Activated CD4-positive, alpha-beta memory T cell treated with anti-CD3 and anti-CD28 coated beads for 36 hours (primary cell): ENCODE data around the gene ECE1. TPM values are rescaled to one million over a fixed set of nuclear protein-coding genes. Genes with fewer than 3 reads are reported as not detected.

ENCODE experiments used
- CTCF ChIA-PET: fragments of 350-600 bp; sonication (Branson Sonifier 250); formaldehyde crosslinking; loops from one replicate; lab custom pipeline; 2021; ENCODE audit warnings: antibody characterized with exemption, inconsistent platforms; lab: Charles Lee
- POLR2A ChIA-PET: fragments of 350-600 bp; sonication (Branson Sonifier 250); formaldehyde crosslinking; loops from one replicate; lab custom pipeline; 2021; ENCODE audit warnings: antibody characterized with exemption; lab: Charles Lee
- DNase-seq: peaks from one replicate; pipeline ENCODE4 v3.0.0-alpha.2; 2020
- H3K27ac Mint-ChIP-seq: one replicate; pipeline ENCODE4 v1.8.0; 2021; ENCODE audit warnings: mixed read lengths
- H3K27me3 Mint-ChIP-seq: one replicate; pipeline ENCODE4 v1.8.0; 2021; ENCODE audit warnings: mixed read lengths
- H3K36me3 Mint-ChIP-seq: one replicate; pipeline ENCODE4 v1.8.0; 2021; ENCODE audit warnings: mixed read lengths
- H3K4me1 Mint-ChIP-seq: one replicate; pipeline ENCODE4 v1.8.0; 2021; ENCODE audit warnings: low read depth, mixed read lengths
- H3K4me3 Mint-ChIP-seq: one replicate; pipeline ENCODE4 v1.8.0; 2021; ENCODE audit warnings: mild to moderate bottlenecking, mixed read lengths
- H3K9me3 Mint-ChIP-seq: one replicate; pipeline ENCODE4 v1.8.0; 2021; ENCODE audit warnings: mixed read lengths
- intact Hi-C: fragments of 100-400 bp; cut with micrococcal nuclease; formaldehyde crosslinking; loops from one replicate; pipeline ENCODE4 v1.15.1; 2023
- total RNA-seq, 2 experiments: library from RNA; stranded (reverse); gene quantifications; one replicate each; pipeline ENCODE4 v1.2.3, GENCODE V29; 2021

ECE1 gene
- total RNA-seq, 2 experiments from 2014 or later, result 137 to 144 TPM

- peaks cover 31% of the 10 kb centered on the region for H3K36me3 Mint-ChIP-seq
- H3K4me1 Mint-ChIP-seq, result peaks cover 81% of the 10 kb centered on the region
- ChIA-PET CTCF (interaction anchor here (1.1 to 6.7 kb wide), 10 partner anchors 11 to 93 kb away, joined by 4 to 83 read pairs (median 10); partner anchors contain the start of gene ECE1), POLR2A (interaction anchor here (0.8 to 4.4 kb wide), 11 partner anchors 9 to 73 kb away, joined by 3 to 84 read pairs (median 4); no protein-coding TSS in a partner anchor)
- no peaks in the 10 kb centered on the region for H3K27me3 Mint-ChIP-seq
- no peaks in the 10 kb centered on the region for H3K9me3 Mint-ChIP-seq
- peak overlapping the region; percentile 45 for H3K4me3 Mint-ChIP-seq
- peak; percentile 90 for DNase-seq
- peak overlapping the region; percentile 90 for H3K27ac Mint-ChIP-seq
- intact Hi-C loops, result loop anchor here (1.0 kb wide), 4 partner anchors 10 to 66 kb away; no protein-coding TSS in a partner anchor
These were observed 34.3 kb upstream of the ECE1 start for GRCh38 chr1:21324368-21325141.

GRCh38 chr1:21323091-21323490 is 32.8 kb upstream of the ECE1 start:
- Mint-ChIP-seq H3K27ac (peak overlapping the region; percentile 90), H3K4me1 (peaks cover 67% of the 10 kb centered on the region), H3K36me3 (peaks cover 19% of the 10 kb centered on the region), H3K9me3 (no peaks in the 10 kb centered on the region), H3K4me3 (no peak overlapping the region), H3K27me3 (no peaks in the 10 kb centered on the region)
- ChIA-PET POLR2A (interaction anchor here (1.4 to 4.4 kb wide), 5 partner anchors 10 to 29 kb away, joined by 8 to 84 read pairs (median 20); no protein-coding TSS in a partner anchor), CTCF (interaction anchor here (1.0 to 6.7 kb wide), 6 partner anchors 12 to 91 kb away, joined by 3 to 83 read pairs (median 21); no protein-coding TSS in a partner anchor)
- intact Hi-C loops, result no loop called here
- no peak for DNase-seq

- Mint-ChIP-seq H3K27me3 (no peaks in the 10 kb centered on the region), H3K27ac (peak overlapping the region; percentile 65), H3K9me3 (no peaks in the 10 kb centered on the region), H3K4me3 (peak overlapping the region; percentile 16), H3K36me3 (peaks cover 22% of the 10 kb centered on the region), H3K4me1 (peaks cover 67% of the 10 kb centered on the region)
- ChIA-PET CTCF (interaction anchor here (1.0 to 6.7 kb wide), 4 partner anchors 13 to 68 kb away, joined by 3 to 83 read pairs (median 32); no protein-coding TSS in a partner anchor), POLR2A (interaction anchor here (1.4 to 4.4 kb wide), 3 partner anchors 11 to 28 kb away, joined by 8 to 22 read pairs (median 18); no protein-coding TSS in a partner anchor)
- DNase-seq, result no peak
- intact Hi-C loops, result no loop called here
These were observed 32.4 kb upstream of the ECE1 start for GRCh38 chr1:21322681-21323016.

- H3K4me1 Mint-ChIP-seq, result peaks cover 62% of the 10 kb centered on the region
- no peak for DNase-seq
These were observed 31.9 kb upstream of the ECE1 start for GRCh38 chr1:21321963-21322680.

GRCh38 chr1:21320410-21321108 is 30.3 kb upstream of the ECE1 start:
- H3K27ac Mint-ChIP-seq, result no peak overlapping the region
- DNase-seq, result no peak
- intact Hi-C loops, result no loop called here
- peaks cover 29% of the 10 kb centered on the region for H3K36me3 Mint-ChIP-seq
- no peaks in the 10 kb centered on the region for H3K9me3 Mint-ChIP-seq
- CTCF ChIA-PET, result interaction anchor here (1.3 to 1.4 kb wide), 2 partner anchors 48 to 50 kb away, joined by 3 read pairs; no protein-coding TSS in a partner anchor
- H3K4me3 Mint-ChIP-seq, result no peak overlapping the region
- POLR2A ChIA-PET, result interaction anchor here (0.6 kb wide), 1 partner anchor 20 kb away, joined by 3 read pairs; no protein-coding TSS in a partner anchor
- H3K4me1 Mint-ChIP-seq, result peaks cover 51% of the 10 kb centered on the region
- no peaks in the 10 kb centered on the region for H3K27me3 Mint-ChIP-seq

More at GRCh38 chr1:21321963-21322680, 31.9 kb upstream of the ECE1 start:
- Mint-ChIP-seq H3K36me3 (peaks cover 25% of the 10 kb centered on the region), H3K27ac (peak overlapping the region; percentile 65), H3K27me3 (no peaks in the 10 kb centered on the region), H3K9me3 (no peaks in the 10 kb centered on the region), H3K4me3 (peak overlapping the region; percentile 16)
- ChIA-PET CTCF (interaction anchor here (0.6 to 6.7 kb wide), 5 partner anchors 13 to 68 kb away, joined by 3 to 83 read pairs (median 12); no protein-coding TSS in a partner anchor), POLR2A (interaction anchor here (1.4 kb wide), 1 partner anchor 28 kb away, joined by 8 read pairs; no protein-coding TSS in a partner anchor)
- intact Hi-C loops, result no loop called here

GRCh38 chr1:21319447-21320407 is 29.5 kb upstream of the ECE1 start:
- intact Hi-C loops, result no loop called here
- no peak for DNase-seq
- CTCF ChIA-PET, result interaction anchor here (1.3 to 1.4 kb wide), 2 partner anchors 49 kb away, joined by 3 read pairs; no protein-coding TSS in a partner anchor
- Mint-ChIP-seq H3K9me3 (no peaks in the 10 kb centered on the region), H3K27me3 (no peaks in the 10 kb centered on the region), H3K4me1 (peaks cover 46% of the 10 kb centered on the region), H3K4me3 (no peak overlapping the region), H3K36me3 (peaks cover 31% of the 10 kb centered on the region), H3K27ac (no peak overlapping the region)
- POLR2A ChIA-PET, result interaction anchor here (0.6 kb wide), 1 partner anchor 19 kb away, joined by 3 read pairs; no protein-coding TSS in a partner anchor

- POLR2A ChIA-PET, result no interaction called here
- H3K36me3 Mint-ChIP-seq, result peaks cover 32% of the 10 kb centered on the region
- DNase-seq, result no peak
- no peaks in the 10 kb centered on the region for H3K27me3 Mint-ChIP-seq
- peaks cover 41% of the 10 kb centered on the region for H3K4me1 Mint-ChIP-seq
- intact Hi-C loops, result no loop called here
- H3K27ac Mint-ChIP-seq, result no peak overlapping the region
- no peak overlapping the region for H3K4me3 Mint-ChIP-seq
- CTCF ChIA-PET, result no interaction called here
- H3K9me3 Mint-ChIP-seq, result no peaks in the 10 kb centered on the region
These were observed 28.5 kb upstream of the ECE1 start for GRCh38 chr1:21318714-21319159.

GRCh38 chr1:21318057-21318713 is 27.9 kb upstream of the ECE1 start:
- CTCF ChIA-PET, result interaction anchor here (1.8 kb wide), 1 partner anchor 48 kb away, joined by 6 read pairs; no protein-coding TSS in a partner anchor
- H3K27ac Mint-ChIP-seq, result no peak overlapping the region
- peaks cover 30% of the 10 kb centered on the region for H3K36me3 Mint-ChIP-seq

GRCh38 chr1:21317690-21318043 is 27.4 kb upstream of the ECE1 start:
- ChIA-PET POLR2A (no interaction called here), CTCF (interaction anchor here (1.8 kb wide), 1 partner anchor 47 kb away, joined by 6 read pairs; no protein-coding TSS in a partner anchor)
- H3K27me3 Mint-ChIP-seq, result no peaks in the 10 kb centered on the region
- H3K4me3 Mint-ChIP-seq, result no peak overlapping the region
- peaks cover 41% of the 10 kb centered on the region for H3K4me1 Mint-ChIP-seq
- H3K36me3 Mint-ChIP-seq, result peaks cover 30% of the 10 kb centered on the region
- no peak for DNase-seq
- intact Hi-C loops, result no loop called here
- no peaks in the 10 kb centered on the region for H3K9me3 Mint-ChIP-seq
- no peak overlapping the region for H3K27ac Mint-ChIP-seq

More at GRCh38 chr1:21318057-21318713, 27.9 kb upstream of the ECE1 start:
- Mint-ChIP-seq H3K4me3 (no peak overlapping the region), H3K9me3 (no peaks in the 10 kb centered on the region), H3K4me1 (peaks cover 41% of the 10 kb centered on the region), H3K27me3 (no peaks in the 10 kb centered on the region)
- DNase-seq, result no peak
- POLR2A ChIA-PET, result no interaction called here
- intact Hi-C loops, result no loop called here
